ENCODE results near the gene ANO10. TPM values are rescaled to one million over a fixed set of nuclear protein-coding genes. Genes with fewer than 3 reads are reported as not detected.

Gene ANO10
- total and polyA plus RNA-seq, 8 donors, result 30.3 to 52.2 (median 35.4) TPM

GRCh38 chr3:43638594-43639447 is 17.0 kb upstream of the ANO10 start:
- Histone ChIP-seq H3K4me3 (no peak overlapping the region), H3K27me3 (no peaks in the 10 kb centered on the region), H3K9me3 (no peaks in the 10 kb centered on the region), H3K36me3 (no peaks in the 10 kb centered on the region), H3K27ac (no peak overlapping the region), H3K4me1 (peaks cover 0 to 29% of the 10 kb centered on the region in 2 donors)
- peak; percentile 94 for ATAC-seq
- TF ChIP-seq, protein P1, sequence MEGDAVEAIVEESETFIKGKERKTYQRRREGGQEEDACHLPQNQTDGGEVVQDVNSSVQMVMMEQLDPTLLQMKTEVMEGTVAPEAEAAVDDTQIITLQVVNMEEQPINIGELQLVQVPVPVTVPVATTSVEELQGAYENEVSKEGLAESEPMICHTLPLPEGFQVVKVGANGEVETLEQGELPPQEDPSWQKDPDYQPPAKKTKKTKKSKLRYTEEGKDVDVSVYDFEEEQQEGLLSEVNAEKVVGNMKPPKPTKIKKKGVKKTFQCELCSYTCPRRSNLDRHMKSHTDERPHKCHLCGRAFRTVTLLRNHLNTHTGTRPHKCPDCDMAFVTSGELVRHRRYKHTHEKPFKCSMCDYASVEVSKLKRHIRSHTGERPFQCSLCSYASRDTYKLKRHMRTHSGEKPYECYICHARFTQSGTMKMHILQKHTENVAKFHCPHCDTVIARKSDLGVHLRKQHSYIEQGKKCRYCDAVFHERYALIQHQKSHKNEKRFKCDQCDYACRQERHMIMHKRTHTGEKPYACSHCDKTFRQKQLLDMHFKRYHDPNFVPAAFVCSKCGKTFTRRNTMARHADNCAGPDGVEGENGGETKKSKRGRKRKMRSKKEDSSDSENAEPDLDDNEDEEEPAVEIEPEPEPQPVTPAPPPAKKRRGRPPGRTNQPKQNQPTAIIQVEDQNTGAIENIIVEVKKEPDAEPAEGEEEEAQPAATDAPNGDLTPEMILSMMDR (IDR thresholded peaks at IDR 0.05), result no peak
- intact Hi-C loops (cut with DNase I), result no loop called here
- peak in 1 of 4 donors; percentile 53 for DNase-seq

- DNase-seq, result no peak
- intact Hi-C loops (cut with DNase I), result no loop called here
- ATAC-seq, result no peak
- no peaks in the 10 kb centered on the region for H3K9me3 ChIP-seq
- no peaks in the 10 kb centered on the region for H3K36me3 ChIP-seq
- H3K4me1 ChIP-seq, result peaks cover 0 to 29% of the 10 kb centered on the region in 2 donors
- no peaks in the 10 kb centered on the region for H3K27me3 ChIP-seq
- TF ChIP-seq, protein P1 (IDR thresholded peaks at IDR 0.05), result no peak
- no peak overlapping the region for H3K27ac ChIP-seq
- no peak overlapping the region for H3K4me3 ChIP-seq
Observed at GRCh38 chr3:43637702-43638101, 15.9 kb upstream of the ANO10 start.

- TF ChIP-seq, protein P1 (IDR thresholded peaks at IDR 0.05), result no peak
- Histone ChIP-seq H3K36me3 (no peaks in the 10 kb centered on the region), H3K9me3 (no peaks in the 10 kb centered on the region), H3K4me1 (no peaks in the 10 kb centered on the region), H3K27me3 (no peaks in the 10 kb centered on the region), H3K27ac (no peak overlapping the region), H3K4me3 (no peak overlapping the region)
- DNase-seq, result no peak
- no peak for ATAC-seq
- intact Hi-C loops (cut with DNase I), result no loop called here
Observed at GRCh38 chr3:43632986-43633385, 11.2 kb upstream of the ANO10 start.

DNA sequence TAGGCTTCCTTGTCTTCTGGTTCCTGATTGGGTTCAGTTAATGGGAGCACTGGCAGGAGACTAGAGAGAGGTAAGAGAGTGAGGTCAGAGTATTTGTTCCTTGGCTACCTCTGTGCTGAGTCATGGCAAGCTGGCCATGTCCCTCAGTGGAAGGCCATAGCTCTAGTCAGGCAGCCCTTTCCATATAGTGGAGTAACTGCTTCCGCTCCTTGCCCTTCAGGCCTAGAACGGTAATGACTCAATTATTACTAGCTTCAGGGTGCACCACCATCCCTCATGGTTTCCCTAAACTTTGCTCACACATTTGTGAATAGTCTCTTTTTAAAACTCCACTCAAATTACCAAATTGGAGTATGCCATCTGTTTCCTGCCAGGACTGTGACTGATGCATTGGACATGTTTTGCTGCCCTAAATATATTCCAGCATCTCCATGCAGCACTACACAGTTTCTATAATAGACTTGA is 10.5 kb upstream of the ANO10 start:
- DNase-seq (no peak), ATAC-seq (peak; percentile 38)
- no peaks in the 10 kb centered on the region for H3K9me3 ChIP-seq
- TF ChIP-seq, protein P1 (IDR thresholded peaks at IDR 0.05), result no peak
- no peaks in the 10 kb centered on the region for H3K36me3 ChIP-seq
- intact Hi-C loops (cut with DNase I), result no loop called here
- no peaks in the 10 kb centered on the region for H3K27me3 ChIP-seq
- no peaks in the 10 kb centered on the region for H3K4me1 ChIP-seq
- no peak overlapping the region for H3K4me3 ChIP-seq
- no peak overlapping the region for H3K27ac ChIP-seq

GRCh38 chr3:43629741-43630140 is 7.9 kb upstream of the ANO10 start:
- intact Hi-C loops (cut with DNase I), result no loop called here
- no peaks in the 10 kb centered on the region for H3K27me3 ChIP-seq

More at GRCh38 chr3:43629741-43630140, 7.9 kb upstream of the ANO10 start:
- TF ChIP-seq, protein P1 (IDR thresholded peaks at IDR 0.05), result no peak
- no peak for ATAC-seq
- Histone ChIP-seq H3K9me3 (no peaks in the 10 kb centered on the region), H3K36me3 (no peaks in the 10 kb centered on the region), H3K4me3 (no peak overlapping the region), H3K27ac (no peak overlapping the region), H3K4me1 (no peaks in the 10 kb centered on the region)
- no peak for DNase-seq

Data from left lung (tissue), 10 donors.